Measurements from ENCODE around the gene COL9A3. TPM values are rescaled to one million over a fixed set of nuclear protein-coding genes. Genes with fewer than 3 reads are reported as not detected.

Gene COL9A3
- total RNA-seq, 1 experiment from 2014 or later, result 150 TPM

- H3T11ph ChIP-seq (ENCODE audit: low read length), result no peak overlapping the region
- no peak overlapping the region for H4K5ac ChIP-seq (ENCODE audit: insufficient read length, low read depth, low read length)
- H3K36me3 Mint-ChIP-seq (ENCODE audit: insufficient read depth in 1 of 3, low read depth in 3 of 3), result no peaks in the 10 kb centered on the region; a peak in 1 of 7 replicates
- no peak overlapping the region for H2BK20ac ChIP-seq (ENCODE audit: low read depth, low read length, poor library complexity, severe bottlenecking)
- no peaks in the 10 kb centered on the region for H3K27me3 ChIP-seq (ENCODE audit: insufficient read depth, low read length)
- H3K4me1 ChIP-seq (ENCODE audit: insufficient read depth, low read length), result peaks cover 3% of the 10 kb centered on the region; the same call in 1 of the 2 replicates
- no peak overlapping the region for H3K27ac Mint-ChIP-seq
- no peaks in the 10 kb centered on the region for H4K20me1 ChIP-seq (ENCODE audit: control insufficient read depth, insufficient read depth, insufficient read length)
- no peak for DNase-seq
- TF ChIP-seq CTCF (conservative IDR thresholded peaks at IDR 0.05), result no peak
- no peaks in the 10 kb centered on the region for H3K79me1 ChIP-seq (ENCODE audit: insufficient read depth, low read depth, low read length, poor library complexity, severe bottlenecking)
- H3K9me3 ChIP-seq (ENCODE audit: control insufficient read depth, low read depth, low read length), result no peaks in the 10 kb centered on the region
- H2BK15ac ChIP-seq (ENCODE audit: low read depth, low read length), result no peak overlapping the region
- no peak overlapping the region for H3K23ac ChIP-seq (ENCODE audit: insufficient read length, low read depth, low read length)
- H3K9ac ChIP-seq (ENCODE audit: extremely low read depth, insufficient read length, low read length), result no peak overlapping the region
- no peak overlapping the region for H2BK12ac ChIP-seq (ENCODE audit: insufficient read length, low read depth, low read length)
- H3K79me2 ChIP-seq (ENCODE audit: insufficient read depth, low read length), result no peaks in the 10 kb centered on the region
- H3K4ac ChIP-seq (ENCODE audit: low read depth, low read length), result no peak overlapping the region
- H3K56ac ChIP-seq (ENCODE audit: insufficient read length, low read depth, low read length), result no peak overlapping the region
- no peak overlapping the region for H2AK5ac ChIP-seq (ENCODE audit: insufficient read length, low read length)
- no peak overlapping the region for H3K4me2 ChIP-seq (ENCODE audit: insufficient read depth, insufficient read length, low read length)
- H3K23me2 ChIP-seq (ENCODE audit: insufficient read length, low read depth, low read length, poor library complexity, severe bottlenecking), result no peaks in the 10 kb centered on the region
- peaks cover 6 to 11% of the 10 kb centered on the region in 2 experiments for H3K4me1 Mint-ChIP-seq
- H3K9me3 Mint-ChIP-seq, result no peaks in the 10 kb centered on the region; a peak in 1 of 5 replicates
- no peak overlapping the region for H2BK120ac ChIP-seq (ENCODE audit: low read depth, low read length, poor library complexity, severe bottlenecking)
- no peak overlapping the region for H2AFZ ChIP-seq (ENCODE audit: low read length)
- no peak overlapping the region for H4K8ac ChIP-seq (replicated peaks; ENCODE audit: insufficient read length, low read depth, low read length)
- H3K27ac ChIP-seq (ENCODE audit: insufficient read length, low read depth, low read length), result no peak overlapping the region
- no peak overlapping the region for H4K91ac ChIP-seq (ENCODE audit: insufficient read length, low read depth, low read length)
- no CpG with 5 or more reads among the region's 7 CpGs for WGBS (ENCODE audit: extremely low coverage, insufficient read length, low lambda C conversion rate)
- no peak overlapping the region for H3K18ac ChIP-seq (ENCODE audit: insufficient read length, low read depth, low read length)
- H3K27me3 Mint-ChIP-seq (ENCODE audit: low read depth), result peaks cover 8% of the 10 kb centered on the region
- no peak overlapping the region; a peak in 1 of 5 replicates for H3K4me3 Mint-ChIP-seq
- no peak overlapping the region for H3K14ac ChIP-seq (ENCODE audit: insufficient read depth, low read length)
- H2BK5ac ChIP-seq (ENCODE audit: insufficient read length, low read length), result no peak overlapping the region
These were observed 37.5 kb upstream of the COL9A3 start for GRCh38 chr20:62779417-62779685.

Measured in H9 (cell line).